ENCODE data around the gene TRIP13.

- TF ChIP-seq RBFOX2 (IDR thresholded peaks at IDR 0.05; ENCODE audit: low read depth, low read length) (no peak), MAF1 (CRISPR knock-in tag; IDR thresholded peaks at IDR 0.05; ENCODE audit: borderline replicate concordance) (no peak), EP300 (IDR thresholded peaks at IDR 0.05; ENCODE audit: low read depth in 2 of 2, low read length in 2 of 2) (no peak), EP300 (CRISPR knock-in tag; IDR thresholded peaks at IDR 0.05; ENCODE audit: borderline replicate concordance) (no peak), TSC22D2 (CRISPR knock-in tag; IDR thresholded peaks at IDR 0.05; ENCODE audit: borderline replicate concordance) (no peak)
Measured at GRCh38 chr5:881551-881935, 11.1 kb upstream of the TRIP13 start.

All from HepG2 (cell line).